Dermis blood vessel endothelial cell (primary cell): ENCODE measurements around the gene VSTM2L. TPM values are rescaled to one million over a fixed set of nuclear protein-coding genes. Genes with fewer than 3 reads are reported as not detected.
"Not testable (repeated sequence)": the region's sequence is repeated elsewhere in the genome, so short reads cannot be mapped to it uniquely, and the experiment has no call there.

Experiments
- DNase-seq: peaks from one replicate; pipeline ENCODE4 v3.0.0; 2010
- total RNA-seq: library from RNA; depleted of rRNA; stranded (reverse); fragments of >200 nt; gene quantifications from 2 replicates; pipeline ENCODE4 v1.2.3, GENCODE V29; 2014

VSTM2L gene
- total RNA-seq, 1 donor from 2014 or later, result 0.51 TPM

- DNase-seq, result no peak
These were observed 37.0 kb downstream of the VSTM2L start for GRCh38 chr20:37939701-37940560.

GRCh38 chr20:37940858-37941257 is 37.9 kb downstream of the VSTM2L start:
- no peak for DNase-seq

- peak; percentile 33 for DNase-seq
These were observed 38.4 kb downstream of the VSTM2L start for GRCh38 chr20:37941332-37941731.

- DNase-seq, result no peak
These were observed 39.1 kb downstream of the VSTM2L start for GRCh38 chr20:37941992-37942391.

- DNase-seq, result no peak
These were observed 40.1 kb downstream of the VSTM2L start for GRCh38 chr20:37943033-37943432.

GRCh38 chr20:37943501-37944455 is 40.9 kb downstream of the VSTM2L start:
- DNase-seq, result no peak

- DNase-seq, result no peak
These were observed 41.6 kb downstream of the VSTM2L start for GRCh38 chr20:37944456-37944981.

- DNase-seq, result no peak
These were observed 42.2 kb downstream of the VSTM2L start for GRCh38 chr20:37945091-37945547.

GRCh38 chr20:37946946-37947345 is 44.0 kb downstream of the VSTM2L start:
- DNase-seq, result no peak

- DNase-seq, result no peak
These were observed 45.0 kb downstream of the VSTM2L start for GRCh38 chr20:37947943-37948342.

- no peak for DNase-seq
These were observed 46.0 kb downstream of the VSTM2L start for GRCh38 chr20:37948956-37949355.

- no peak for DNase-seq
These were observed 51.3 kb downstream of the VSTM2L start for GRCh38 chr20:37954190-37954589.

- DNase-seq, result no peak
These were observed 51.7 kb downstream of the VSTM2L start for GRCh38 chr20:37954626-37955025.

- DNase-seq, result no peak
These were observed 52.6 kb downstream of the VSTM2L start for GRCh38 chr20:37955511-37955910.

- peak; percentile 4 for DNase-seq
These were observed 53.2 kb downstream of the VSTM2L start for GRCh38 chr20:37956107-37956585.

GRCh38 chr20:37958856-37959520 is 56.1 kb downstream of the VSTM2L start:
- no peak for DNase-seq

- no peak for DNase-seq
These were observed 58.1 kb downstream of the VSTM2L start for GRCh38 chr20:37961066-37961465.

- DNase-seq, result not testable (repeated sequence)
These were observed 60.6 kb downstream of the VSTM2L start for GRCh38 chr20:37963483-37963882.

GRCh38 chr20:37968841-37969401 is 66.0 kb downstream of the VSTM2L start:
- no peak for DNase-seq

GRCh38 chr20:37969949-37970855 is 67.3 kb downstream of the VSTM2L start:
- no peak for DNase-seq

GRCh38 chr20:37970856-37971245 is 67.9 kb downstream of the VSTM2L start:
- no peak for DNase-seq
